H1 (cell line): ENCODE results near the gene WWP2.
"Not testable (repeated sequence)": the region's sequence is repeated elsewhere in the genome, so short reads cannot be mapped to it uniquely, and the experiment has no call there.

ENCODE experiments used
- POLR2A ChIP-seq, 2 experiments: IDR thresholded peaks; 1 replicate in 1 of 2; 2 replicates in 1 of 2; pipeline ENCODE4 v1.6.1; 2011; ENCODE audit warnings: low read depth in 2 of 2, low read length in 2 of 2, mild to moderate bottlenecking in 2 of 2; ENCODE audit errors: control extremely low read depth in 1 of 2
- TF ChIP-seq, protein P1 (sequence below), 3 experiments: IDR thresholded peaks; 1 replicate in 2 of 3; 2 replicates in 1 of 3; pipeline versions ENCODE4 v1.5.1 to v1.6.1; 2011; ENCODE audit warnings: low read length in 3 of 3, mild to moderate bottlenecking in 3 of 3, inconsistent platforms in 2 of 3, low read depth in 1 of 3, moderate library complexity in 1 of 3; ENCODE audit not compliant: insufficient read depth in 1 of 3; ENCODE audit errors: control extremely low read depth in 1 of 3

GRCh38 chr16:69951672-69952031, 189.5 kb downstream of the WWP2 start:
- not testable (repeated sequence) for TF ChIP-seq POLR2A (IDR thresholded peaks at IDR 0.05; ENCODE audit: control extremely low read depth in 1 of 2, low read depth in 2 of 2, low read length in 2 of 2)
- TF ChIP-seq, protein P1, sequence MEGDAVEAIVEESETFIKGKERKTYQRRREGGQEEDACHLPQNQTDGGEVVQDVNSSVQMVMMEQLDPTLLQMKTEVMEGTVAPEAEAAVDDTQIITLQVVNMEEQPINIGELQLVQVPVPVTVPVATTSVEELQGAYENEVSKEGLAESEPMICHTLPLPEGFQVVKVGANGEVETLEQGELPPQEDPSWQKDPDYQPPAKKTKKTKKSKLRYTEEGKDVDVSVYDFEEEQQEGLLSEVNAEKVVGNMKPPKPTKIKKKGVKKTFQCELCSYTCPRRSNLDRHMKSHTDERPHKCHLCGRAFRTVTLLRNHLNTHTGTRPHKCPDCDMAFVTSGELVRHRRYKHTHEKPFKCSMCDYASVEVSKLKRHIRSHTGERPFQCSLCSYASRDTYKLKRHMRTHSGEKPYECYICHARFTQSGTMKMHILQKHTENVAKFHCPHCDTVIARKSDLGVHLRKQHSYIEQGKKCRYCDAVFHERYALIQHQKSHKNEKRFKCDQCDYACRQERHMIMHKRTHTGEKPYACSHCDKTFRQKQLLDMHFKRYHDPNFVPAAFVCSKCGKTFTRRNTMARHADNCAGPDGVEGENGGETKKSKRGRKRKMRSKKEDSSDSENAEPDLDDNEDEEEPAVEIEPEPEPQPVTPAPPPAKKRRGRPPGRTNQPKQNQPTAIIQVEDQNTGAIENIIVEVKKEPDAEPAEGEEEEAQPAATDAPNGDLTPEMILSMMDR (IDR thresholded peaks at IDR 0.05; ENCODE audit: control extremely low read depth in 1 of 3, insufficient read depth in 1 of 3, low read depth in 1 of 3, low read length in 3 of 3): not testable (repeated sequence)
